SK-N-DZ (cell line): ENCODE measurements around the gene EGFR.

Experiments used
- DNase-seq: peaks from one replicate; pipeline ENCODE4 v3.0.0-alpha.2; 2015; ENCODE audit warnings: low spot score

The EGFR gene

GRCh38 chr7:55100544-55101327 is 81.9 kb downstream of the EGFR start:
- DNase-seq, result no peak

GRCh38 chr7:55101359-55101758 is 82.5 kb downstream of the EGFR start:
- no peak for DNase-seq

- no peak for DNase-seq
Measured at GRCh38 chr7:55104123-55104522, 85.3 kb downstream of the EGFR start.

- no peak for DNase-seq
Measured at GRCh38 chr7:55104712-55105433, 86.1 kb downstream of the EGFR start.

- no peak for DNase-seq
Measured at GRCh38 chr7:55105952-55106351, 87.1 kb downstream of the EGFR start.

GRCh38 chr7:55107946-55108345 is 89.1 kb downstream of the EGFR start:
- no peak for DNase-seq

GRCh38 chr7:55108401-55108800 is 89.6 kb downstream of the EGFR start:
- DNase-seq, result no peak

GRCh38 chr7:55108818-55109217 is 90.0 kb downstream of the EGFR start:
- no peak for DNase-seq

- no peak for DNase-seq
Measured at GRCh38 chr7:55109404-55110167, 90.8 kb downstream of the EGFR start.

GRCh38 chr7:55110282-55110992 is 91.6 kb downstream of the EGFR start:
- DNase-seq, result no peak

- DNase-seq, result no peak
Measured at GRCh38 chr7:55110993-55111361, 92.2 kb downstream of the EGFR start.

- no peak for DNase-seq
Measured at GRCh38 chr7:55112056-55112455, 93.2 kb downstream of the EGFR start.

- DNase-seq, result no peak
Measured at GRCh38 chr7:55113760-55114540, 95.1 kb downstream of the EGFR start.

GRCh38 chr7:55117286-55117685 is 98.5 kb downstream of the EGFR start:
- no peak for DNase-seq

GRCh38 chr7:55118426-55118825 is 99.6 kb downstream of the EGFR start:
- no peak for DNase-seq

- no peak for DNase-seq
Measured at GRCh38 chr7:55119571-55119970, 100.8 kb downstream of the EGFR start.

GRCh38 chr7:55120074-55120473 is 101.3 kb downstream of the EGFR start:
- no peak for DNase-seq

GRCh38 chr7:55120501-55121198 is 101.8 kb downstream of the EGFR start:
- no peak for DNase-seq

- DNase-seq, result no peak
Measured at GRCh38 chr7:55121249-55121648, 102.4 kb downstream of the EGFR start.

GRCh38 chr7:55122263-55122662 is 103.4 kb downstream of the EGFR start:
- DNase-seq, result no peak
